GM21825 (cell line): ENCODE data around the gene CLDN19.
"Not testable (repeated sequence)": the region's sequence is repeated elsewhere in the genome, so short reads cannot be mapped to it uniquely, and the experiment has no call there.

Experiments used
- ATAC-seq: cut with Tn5 transposase; IDR thresholded peaks from one replicate; pipeline ENCODE4 v1.9.1; 2021; ENCODE audit warnings: mild to moderate bottlenecking, moderate library complexity; ENCODE audit not compliant: unreplicated experiment

Gene CLDN19

DNA sequence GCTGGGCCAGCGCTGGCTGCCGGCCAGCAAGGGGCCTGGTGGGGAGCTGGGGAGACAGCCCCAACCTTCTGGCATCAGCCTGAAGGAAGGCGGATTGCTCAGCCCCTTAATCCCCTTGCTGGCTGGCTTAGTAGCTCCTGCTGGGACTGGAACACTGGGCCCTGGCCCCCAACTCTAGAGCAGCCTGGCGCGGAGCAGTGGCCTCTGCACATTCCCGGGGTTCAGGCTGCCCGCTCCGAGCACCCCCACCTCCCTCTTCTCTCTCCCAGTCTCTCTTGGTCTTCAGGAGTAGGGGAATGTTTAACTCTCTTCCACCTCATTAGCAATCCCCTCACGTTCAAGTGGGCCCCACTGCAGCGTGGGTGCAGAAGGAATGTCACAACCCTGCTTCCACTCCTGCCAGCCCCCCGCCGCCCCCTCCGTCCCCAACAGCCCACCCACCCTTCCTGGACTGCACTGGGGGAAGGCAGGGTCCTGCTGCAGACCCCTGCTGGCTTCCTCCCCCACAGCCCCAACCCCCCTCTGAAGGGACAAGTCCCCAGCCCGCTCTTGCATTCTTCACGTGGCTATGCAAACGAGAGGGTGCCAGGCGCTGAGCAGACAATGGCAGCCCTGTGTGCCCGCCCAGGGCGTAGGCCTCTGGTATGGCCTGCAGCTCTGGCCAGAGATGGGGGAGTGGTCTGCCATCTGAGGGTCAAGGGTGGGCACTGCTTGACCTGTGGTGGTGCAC, 980 bp upstream of the CLDN19 start:
- no peak for ATAC-seq

DNA sequence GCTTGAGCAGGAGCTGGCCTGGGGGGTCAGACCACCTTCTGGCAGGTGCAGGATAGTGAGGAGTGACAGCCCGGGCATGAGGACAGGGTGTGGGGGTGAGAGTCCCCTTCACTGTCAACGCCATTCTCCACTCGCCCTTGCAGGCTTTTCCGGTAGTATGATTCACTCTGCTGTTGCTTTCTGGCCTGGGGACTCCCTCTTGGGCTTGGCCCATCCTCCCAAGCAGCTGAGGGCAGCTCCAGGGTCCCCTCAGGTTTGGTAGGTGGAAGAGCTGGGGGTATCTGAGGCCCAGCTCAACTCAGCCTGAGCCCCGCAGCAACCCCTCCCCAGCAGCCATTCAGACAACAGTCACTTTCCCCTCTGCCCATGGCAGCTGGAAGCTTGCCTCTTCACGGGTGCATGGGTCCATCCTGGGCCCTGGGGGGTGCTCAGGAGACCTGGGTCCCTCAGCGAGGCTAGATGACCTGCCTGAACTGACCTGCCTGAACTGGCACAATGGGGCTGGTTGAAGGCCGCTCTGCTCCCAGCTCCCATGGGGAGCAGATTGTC, 1.3 kb downstream of the CLDN19 start:
- no peak for ATAC-seq

DNA sequence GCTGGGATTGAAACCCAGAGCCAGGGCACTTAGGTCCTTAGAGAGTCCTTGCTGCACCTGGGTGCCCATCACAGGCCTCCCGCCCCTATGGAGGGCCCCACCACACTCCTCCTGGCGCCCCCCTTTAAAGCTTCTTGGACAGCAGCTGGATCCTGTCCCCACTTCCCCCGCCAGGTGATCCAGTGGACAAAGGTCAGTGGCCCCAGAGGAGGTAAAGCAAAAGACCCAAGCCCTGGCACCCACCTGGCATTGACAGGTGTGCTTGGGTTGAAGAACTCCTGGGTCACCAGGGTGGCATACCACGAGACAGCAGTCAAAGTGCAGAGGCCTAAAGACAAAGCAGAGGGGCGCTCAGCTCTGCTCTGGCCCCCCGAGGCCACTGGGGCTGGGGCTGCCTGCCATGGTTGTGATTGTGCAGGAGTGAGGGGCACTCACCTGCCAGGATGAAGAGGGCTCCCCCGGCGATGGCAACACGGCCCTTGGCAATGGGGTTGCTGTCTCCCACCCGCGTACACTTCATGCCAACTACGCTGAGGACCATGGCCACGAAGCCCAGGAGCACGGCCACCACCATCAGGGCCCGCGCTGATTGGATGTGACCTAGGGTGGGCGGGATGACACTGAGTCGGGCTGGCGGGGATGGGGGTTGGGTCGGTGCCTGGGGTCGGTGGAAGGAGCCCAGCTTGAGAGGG, 1.9 kb downstream of the CLDN19 start:
- ATAC-seq = no peak

DNA sequence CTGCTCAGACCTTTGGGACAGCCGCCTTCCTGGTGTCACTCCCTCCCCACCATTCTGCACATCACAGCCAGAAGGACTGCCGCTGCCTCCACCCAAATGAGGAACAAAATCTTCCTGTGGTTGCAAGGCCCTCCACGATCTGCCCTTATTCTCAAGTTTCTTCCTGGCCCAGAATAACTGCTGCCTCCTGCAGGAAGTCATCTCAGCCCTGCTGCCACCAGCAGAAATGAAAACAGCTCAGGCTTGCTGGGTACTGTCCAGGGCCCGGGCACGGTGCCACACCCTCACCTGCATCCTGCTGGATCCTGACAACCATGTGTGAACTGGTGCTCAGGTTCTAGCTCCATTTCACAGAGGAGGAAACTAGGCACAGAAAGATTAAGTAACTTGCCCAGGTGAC, 2.8 kb downstream of the CLDN19 start:
- ATAC-seq = no peak

DNA sequence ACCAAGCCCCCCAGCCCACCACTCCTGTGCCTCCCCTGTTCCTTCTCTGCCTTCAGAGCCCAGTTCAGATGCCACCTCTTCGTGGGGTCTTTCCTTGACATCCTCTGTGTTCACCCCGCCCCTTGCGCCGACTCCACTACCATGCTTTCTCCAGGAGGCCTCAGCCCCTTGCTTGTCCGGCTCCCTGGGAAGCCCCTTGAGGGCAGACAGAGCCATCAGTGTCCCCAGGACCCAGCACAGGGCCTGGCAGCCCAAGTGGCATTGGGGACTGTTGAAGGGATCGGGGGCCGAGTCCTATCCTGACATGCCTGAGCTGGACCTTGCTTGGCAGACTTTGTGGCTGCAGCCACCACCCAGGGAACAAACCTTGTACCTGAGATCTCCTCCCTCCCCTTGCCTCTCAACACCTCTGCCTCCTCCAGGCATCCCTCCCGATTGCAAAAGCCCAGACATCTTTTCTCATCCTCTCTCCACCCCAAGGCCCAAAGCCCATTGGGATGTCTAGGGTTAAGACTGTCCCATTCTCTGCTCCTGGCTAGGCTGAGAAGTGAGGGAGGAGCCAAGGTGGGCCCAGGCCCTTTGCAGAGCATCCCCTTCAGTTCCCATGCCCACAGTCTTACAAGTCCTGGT, 3.4 kb downstream of the CLDN19 start:
- no peak for ATAC-seq

DNA sequence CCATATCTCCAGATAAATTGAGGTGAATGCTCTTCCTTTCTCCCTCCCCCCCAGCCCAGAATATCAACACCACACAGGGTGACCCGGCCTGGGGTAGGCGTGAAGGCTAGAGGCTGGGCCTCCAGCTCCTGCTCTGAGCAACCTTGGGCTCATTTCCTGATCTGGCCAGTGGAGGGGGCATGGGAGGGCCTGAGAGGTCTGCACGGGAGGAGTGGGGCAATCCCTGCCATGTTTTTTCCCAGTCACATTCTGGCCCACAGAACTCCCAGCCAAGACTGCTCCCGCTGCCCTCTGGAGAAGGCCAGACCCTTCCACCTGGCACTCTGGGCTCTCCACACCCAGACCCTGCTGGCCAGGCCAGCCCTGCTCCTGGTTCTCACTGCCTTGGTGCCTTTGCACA, 3.9 kb downstream of the CLDN19 start:
- no peak for ATAC-seq

DNA sequence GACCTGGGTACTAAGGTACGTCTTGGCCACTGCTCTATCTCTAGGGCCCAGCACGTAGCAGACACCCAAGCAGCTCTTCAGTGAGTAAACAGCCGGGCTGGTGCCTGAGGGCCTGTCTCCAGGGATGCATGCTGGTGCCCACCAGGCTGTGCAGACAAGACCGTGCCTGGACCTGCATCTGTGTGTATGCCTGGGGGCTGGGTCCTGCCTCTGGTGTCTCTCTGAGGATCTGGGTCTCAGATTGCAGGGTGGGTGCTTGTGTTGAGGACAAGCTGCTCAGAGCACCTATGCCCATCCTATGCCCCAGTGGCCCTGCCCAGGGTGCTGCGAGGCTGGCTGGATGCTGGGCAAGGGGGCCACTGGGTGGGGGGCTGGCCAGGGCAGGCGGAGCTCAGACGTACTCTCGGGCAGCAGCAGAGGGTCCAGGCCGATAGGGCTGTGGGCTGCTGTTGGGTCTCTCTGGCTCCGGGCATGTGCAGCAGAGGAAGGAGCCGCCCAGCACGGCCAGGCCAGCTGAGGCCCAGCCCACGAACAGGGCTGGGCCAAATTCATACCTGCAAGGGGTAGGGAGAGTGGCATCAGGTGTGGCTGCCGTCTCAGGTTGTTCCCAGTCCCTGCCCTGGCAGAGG, 4.4 kb downstream of the CLDN19 start:
- ATAC-seq = no peak

DNA sequence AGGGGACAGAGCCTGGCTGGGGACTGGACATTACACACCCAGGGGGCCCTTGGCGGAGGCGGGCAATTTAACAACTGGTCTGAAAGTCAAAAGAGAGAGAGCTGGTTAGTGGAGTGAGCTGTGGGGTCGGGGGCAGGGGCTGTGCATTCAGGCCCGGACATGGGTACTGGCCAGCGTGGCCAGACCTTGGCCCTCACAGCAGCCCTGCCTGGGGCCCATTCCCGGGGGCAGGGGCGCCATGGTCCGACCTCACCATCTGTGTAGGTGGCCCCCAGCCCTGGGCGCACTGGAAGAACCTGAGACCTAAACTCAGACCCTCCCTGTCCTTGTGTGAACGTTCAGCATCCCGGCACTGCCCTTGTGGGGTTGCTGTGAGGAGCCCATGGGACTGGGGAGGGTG, 5.0 kb downstream of the CLDN19 start:
- no peak for ATAC-seq

DNA sequence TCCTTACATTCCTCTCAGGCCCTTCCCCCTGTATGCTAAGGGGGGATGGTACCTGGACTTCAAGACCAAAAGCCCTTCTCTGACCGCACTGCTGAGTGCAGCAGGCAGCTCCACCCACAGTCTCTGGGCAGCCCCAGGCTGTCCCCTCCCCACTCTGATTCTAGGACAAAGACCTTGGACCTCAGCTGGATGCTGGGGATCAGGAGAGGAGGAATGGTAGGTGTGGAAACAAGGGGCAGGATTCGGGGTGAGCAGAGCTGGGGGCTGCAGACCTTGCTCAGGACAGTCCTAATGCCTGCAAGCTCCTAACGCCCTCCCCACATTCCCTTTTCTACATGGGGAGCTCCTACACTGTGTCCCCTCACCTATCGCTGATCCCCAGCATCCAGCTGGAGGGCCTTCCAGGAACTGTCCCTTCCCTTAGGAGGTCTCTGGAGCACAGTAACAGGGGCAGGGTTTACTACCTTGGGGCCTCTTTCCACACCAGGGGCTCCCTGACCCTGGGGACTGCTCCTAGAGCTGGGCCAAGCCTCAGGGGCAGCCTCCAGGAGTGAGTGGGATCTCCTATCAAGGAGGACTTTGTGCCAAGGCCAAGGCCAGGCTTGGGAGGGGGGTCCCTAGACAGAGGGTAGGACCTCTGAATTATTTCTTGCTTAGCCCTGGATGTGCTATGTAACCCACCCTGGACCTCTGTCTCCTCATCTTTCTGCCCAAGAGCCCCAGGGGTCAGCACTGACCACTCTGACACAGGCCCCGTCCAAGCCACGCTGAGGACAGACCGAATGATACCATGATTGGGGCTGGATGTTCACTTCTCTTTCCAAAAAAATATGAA, 5.6 kb downstream of the CLDN19 start:
- ATAC-seq = no peak

DNA sequence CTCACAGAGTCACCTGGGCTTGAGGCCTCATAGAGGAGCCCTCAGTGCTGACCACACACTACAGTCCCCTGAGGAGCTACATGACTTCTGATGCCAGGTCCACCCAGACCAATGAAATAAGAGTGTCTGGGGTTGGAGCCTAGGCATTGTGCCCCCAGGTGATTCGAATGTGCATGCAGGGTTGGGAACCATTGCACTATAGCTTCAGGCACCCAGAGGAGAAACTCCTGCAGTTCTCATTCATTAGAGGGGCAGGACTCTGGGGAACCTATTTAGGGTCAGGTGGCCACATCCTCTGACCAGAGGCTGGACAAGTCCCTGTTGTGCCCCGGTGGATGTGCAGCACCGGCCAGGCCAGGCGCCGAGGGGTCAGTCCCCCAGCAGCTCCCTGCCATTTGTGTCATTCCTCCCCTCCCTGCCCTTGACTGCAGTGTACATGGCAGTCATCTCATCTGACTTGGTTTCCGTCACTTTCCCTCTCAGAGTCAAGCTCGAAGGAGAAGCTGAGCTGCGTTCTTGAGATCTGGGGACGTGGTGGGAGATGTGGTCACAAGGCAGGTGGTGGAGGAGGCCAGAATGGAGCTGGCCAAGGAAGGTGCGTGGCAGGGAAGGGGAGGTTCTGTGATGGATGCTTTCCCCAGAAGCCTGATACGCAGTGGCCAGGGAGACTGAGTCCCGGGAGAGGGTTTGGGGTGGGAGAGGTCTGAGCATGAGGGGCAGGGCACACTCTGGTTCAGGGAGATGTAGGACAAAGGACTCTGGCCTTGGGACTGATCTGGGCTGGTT, 6.4 kb downstream of the CLDN19 start:
- ATAC-seq = no peak

DNA sequence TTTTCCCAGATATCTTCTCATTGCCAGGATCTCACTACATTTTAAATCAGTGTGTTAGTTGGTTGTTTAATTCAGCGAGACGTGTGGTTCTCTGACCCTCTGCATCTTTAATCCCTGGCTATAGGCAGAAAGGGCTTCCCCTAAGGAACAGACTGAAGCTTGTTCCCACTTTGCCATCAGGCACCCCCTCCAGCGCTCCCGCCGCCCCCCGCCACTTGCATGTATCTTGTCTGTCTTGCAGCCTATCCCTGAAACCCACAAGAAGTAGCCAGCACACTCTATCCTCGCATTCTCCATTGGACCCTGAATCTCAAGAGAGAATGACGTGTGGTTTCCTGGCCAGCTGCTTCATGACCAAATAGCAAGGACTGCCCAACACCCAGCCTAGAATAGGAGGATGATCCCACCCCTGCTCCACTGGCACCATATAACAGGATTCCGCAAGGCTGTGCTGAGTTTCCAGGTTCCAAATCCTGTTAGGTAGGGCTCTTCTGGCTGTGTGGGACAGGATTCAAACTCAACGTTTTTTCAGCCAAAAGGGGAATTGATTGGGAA, 7.8 kb downstream of the CLDN19 start:
- no peak for ATAC-seq

DNA sequence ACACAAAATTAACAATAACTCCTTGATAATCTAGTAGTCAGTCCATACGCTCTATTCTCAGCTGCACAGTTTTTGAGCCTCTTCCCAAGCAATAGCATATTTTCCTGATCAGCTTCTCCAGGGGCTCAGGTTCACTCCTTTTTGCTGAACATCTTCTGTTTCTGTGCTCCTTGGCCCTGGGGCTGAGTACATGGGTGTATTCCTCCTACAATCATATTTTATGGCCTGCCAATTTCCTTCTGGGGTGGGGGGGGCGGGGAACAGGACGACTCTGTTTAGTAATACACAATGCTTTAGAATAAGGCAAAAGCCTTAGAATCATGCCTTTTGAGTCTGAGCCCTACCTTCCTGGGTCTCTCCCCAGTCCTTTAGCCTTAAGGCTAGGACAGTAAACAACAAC, 8.5 kb downstream of the CLDN19 start:
- ATAC-seq = no peak

DNA sequence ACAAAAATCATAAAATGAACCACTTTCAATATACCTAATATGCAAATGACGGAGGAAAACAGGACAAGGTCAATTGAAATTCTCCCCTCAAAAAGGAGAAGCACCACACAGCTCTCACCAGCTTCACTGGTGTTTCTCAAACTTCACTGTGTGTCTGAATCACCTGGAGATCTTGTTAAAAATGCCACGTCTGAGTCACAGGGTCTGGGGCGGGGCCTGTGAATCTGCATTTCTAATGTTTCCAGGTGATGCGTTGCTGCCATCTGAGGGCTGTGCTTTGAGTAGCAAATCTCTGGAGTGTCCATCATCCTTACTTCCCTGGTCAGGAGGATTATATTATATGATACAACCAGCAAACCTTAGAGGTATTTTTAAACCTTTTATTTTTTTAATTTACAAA, 9.0 kb downstream of the CLDN19 start:
- ATAC-seq = no peak

DNA sequence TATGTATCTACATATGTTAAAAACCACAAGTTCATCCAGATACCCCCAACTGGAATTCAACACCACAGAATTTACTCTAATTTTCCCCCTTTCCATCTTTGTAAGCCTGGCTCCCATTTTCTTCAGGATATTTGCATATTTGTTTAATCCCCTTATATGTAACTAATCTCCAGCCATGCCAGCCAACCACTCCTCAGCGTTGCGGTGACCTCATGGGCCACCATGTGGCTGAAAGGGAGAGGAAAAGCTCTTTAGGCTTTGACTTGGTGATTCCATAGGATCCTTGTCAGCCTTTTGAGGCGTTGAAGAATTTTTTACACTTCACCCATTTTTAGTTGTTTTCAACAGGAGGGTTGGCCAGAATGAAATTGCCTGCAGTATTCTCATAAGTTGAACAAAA, 10.0 kb downstream of the CLDN19 start:
- ATAC-seq = no peak

DNA sequence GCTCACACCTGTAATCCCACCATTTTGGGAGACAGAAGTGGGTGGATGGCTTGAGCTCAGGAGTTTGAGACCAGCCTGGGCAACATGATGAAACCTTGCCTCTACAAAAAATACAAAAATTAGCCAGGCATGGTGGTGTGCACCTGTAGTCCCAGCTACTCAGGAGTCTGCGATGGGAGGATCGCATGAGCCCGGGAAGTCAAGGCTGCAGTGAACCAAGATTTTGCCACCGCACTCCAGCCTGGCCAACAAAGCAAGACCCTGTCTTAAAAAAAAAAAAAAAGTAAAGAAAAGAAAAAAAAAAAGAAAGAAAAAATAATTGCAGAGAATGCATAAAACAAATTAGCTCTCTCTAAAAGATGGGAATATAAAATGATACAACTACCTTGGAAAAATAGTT, 14.2 kb downstream of the CLDN19 start:
- ATAC-seq = not testable (repeated sequence)

DNA sequence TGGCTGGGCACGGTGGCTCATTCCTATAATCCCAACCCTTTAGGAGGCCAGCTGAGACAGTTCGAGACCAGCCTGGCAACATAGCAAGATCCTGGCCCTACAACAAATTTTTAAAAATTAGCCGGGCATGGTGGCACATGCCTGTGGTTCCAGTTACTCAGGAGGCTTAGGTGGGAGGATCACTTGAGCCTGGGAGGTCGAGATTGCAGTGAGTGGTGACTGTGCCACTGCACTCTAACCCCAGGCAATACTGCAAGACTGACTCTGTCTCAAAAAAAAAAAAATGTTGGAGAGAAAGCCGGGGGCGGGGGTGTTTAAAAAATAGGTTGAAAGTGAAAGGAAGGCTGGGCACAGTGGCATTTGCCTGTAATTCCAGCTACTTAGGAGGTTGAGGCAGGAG, 16.5 kb downstream of the CLDN19 start:
- no peak for ATAC-seq

DNA sequence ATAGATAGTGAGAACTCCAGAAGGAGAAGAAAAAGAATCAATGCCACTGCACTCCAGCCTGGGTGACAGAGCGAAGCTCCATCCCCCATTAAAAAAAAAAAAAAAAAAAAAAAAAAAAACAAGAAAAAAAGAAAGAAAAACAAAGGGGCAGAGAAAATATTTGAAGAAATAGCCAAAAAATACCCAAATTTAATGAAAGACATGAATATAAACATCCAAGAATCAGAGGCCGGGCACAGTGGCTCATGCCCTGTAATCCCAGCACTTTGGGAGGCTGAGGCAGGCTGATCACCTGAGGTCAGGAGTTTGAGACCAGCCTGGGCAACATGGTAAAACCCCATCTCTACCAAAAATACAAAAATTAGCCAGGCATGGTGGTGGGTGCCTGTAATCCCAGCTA, 17.6 kb downstream of the CLDN19 start:
- not testable (repeated sequence) for ATAC-seq

DNA sequence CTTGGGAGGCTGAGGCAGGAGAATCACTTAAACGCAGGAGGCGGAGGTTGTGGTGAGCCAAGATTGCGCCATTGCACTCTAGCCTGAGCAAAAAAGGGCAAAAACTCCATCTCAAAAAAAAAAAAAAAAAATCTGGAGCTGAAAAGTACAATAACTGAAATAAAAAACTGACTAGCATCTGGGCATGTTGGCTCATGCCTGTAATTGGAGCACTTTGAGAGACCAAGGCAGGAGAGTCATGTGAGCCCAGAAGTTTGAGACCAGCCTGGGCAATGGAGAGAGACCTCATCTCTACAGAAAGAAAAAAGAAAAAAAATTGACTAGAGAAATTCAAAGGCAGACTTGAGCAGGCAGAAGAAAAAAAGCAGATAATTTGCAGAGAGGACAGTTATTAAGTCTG, 18.1 kb downstream of the CLDN19 start:
- ATAC-seq = no peak

DNA sequence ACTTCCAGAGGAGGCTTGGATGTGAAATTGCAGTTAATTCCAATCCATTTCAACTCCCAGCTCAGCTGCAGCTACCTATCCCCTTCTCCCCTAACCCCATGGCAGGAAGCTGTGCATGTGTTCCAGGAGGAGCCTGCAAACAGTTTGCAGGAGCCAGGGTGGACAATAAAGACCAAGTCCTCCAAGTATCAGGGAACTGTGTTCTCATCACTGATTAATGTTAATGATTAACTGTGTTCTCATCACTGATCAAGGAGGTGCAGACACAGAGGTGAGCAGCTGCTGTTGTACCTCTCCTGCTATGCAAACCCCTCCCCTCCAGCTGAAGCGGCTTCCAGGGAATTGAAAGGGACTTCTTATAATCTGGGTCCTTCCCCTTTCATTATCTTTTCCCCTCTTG, 19.2 kb downstream of the CLDN19 start:
- ATAC-seq = no peak

DNA sequence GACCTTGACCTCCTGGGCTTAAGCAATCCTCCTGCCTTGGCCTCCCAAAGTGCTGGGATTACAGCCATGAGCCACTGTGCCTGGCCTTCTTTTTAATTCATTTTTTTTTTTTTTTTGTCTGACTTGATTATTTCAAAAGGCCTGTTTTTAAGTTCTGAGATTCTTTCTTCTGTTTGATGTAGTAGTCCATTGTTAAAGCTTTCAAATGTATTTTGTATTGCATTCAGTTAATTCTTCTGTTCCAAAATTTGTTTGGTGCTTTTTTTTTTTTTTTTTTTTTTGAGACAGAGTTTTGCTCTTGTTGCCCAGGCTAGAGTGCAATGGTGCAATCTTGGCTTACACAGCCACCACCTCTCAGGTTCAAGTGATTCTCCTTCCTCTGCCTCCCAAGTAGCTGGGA, 25.6 kb downstream of the CLDN19 start:
- ATAC-seq = not testable (repeated sequence)
